Fibroblast of gingiva (primary cell): Measurements from ENCODE around the gene ZNF219.
A peak's percentile ranks its signal among the peaks of the same experiment; 100 is the strongest.

ENCODE experiments used
- DNase-seq: peaks from one replicate; pipeline ENCODE4 v3.0.0-alpha.2; 2011; ENCODE audit warnings: low read depth

ZNF219 gene

GRCh38 chr14:21068521-21069387 is 29.7 kb downstream of the ZNF219 start:
- DNase-seq: peak; percentile 37

DNA sequence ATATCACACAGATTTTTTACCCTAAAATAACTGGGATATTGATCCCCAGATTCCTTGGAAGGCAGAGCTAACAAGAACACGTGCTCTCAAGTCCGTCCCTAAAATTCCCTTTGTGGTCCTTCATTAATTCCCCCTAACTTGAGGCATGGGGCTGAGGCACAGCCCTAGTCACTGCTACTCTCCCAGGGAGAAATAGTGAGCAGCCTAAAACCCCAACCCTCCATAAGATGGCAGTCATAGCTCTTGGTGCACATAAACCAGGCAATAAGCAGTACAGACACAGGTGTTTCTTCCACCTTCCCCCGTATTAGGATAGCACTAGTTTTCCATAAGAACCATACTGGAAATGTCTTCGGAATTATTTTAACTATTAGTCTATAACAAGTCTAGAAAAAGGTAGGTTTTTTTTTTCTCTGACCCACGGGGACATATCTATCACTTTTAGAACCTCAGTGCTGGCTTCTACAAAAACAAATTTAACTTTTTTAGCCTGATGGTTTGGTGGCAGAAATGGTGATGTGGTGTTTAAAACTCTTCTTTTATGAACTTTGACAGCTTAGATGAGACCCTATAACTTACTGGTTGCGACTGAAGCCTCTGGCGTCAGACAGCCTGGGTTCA is 31.5 kb downstream of the ZNF219 start:
- DNase-seq: no peak

GRCh38 chr14:21063479-21063878 is 35.0 kb downstream of the ZNF219 start:
- DNase-seq: peak; percentile 67

DNA sequence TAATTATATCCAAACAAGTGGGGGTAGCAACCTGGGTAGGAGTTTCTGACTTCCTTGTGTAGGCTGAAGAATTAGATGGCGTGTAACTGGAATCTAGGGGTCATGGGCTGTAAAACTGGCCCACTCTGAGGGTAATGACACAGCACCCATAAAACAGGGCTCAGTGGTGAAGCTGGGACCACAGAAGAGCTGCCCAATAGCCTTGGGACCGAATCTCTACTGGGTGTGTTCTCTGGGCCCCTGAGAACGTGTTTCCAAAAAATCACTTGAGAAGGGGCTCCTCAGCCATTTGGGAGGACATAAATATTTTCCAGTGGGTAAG is 37.1 kb downstream of the ZNF219 start:
- DNase-seq: no peak

- no peak for DNase-seq
These were observed 37.7 kb downstream of the ZNF219 start for GRCh38 chr14:21060614-21061346.

- DNase-seq: no peak
These were observed 38.4 kb downstream of the ZNF219 start for GRCh38 chr14:21059842-21060613.

GRCh38 chr14:21058903-21059302 is 39.6 kb downstream of the ZNF219 start:
- DNase-seq: no peak

- DNase-seq: no peak
These were observed 40.4 kb downstream of the ZNF219 start, which contains the start of gene RNASE8 for GRCh38 chr14:21057803-21058675. Gene RNASE8 (plus strand): TSS chr14:21057822. CDS start chr14:21057893, 71 bp downstream.

DNA sequence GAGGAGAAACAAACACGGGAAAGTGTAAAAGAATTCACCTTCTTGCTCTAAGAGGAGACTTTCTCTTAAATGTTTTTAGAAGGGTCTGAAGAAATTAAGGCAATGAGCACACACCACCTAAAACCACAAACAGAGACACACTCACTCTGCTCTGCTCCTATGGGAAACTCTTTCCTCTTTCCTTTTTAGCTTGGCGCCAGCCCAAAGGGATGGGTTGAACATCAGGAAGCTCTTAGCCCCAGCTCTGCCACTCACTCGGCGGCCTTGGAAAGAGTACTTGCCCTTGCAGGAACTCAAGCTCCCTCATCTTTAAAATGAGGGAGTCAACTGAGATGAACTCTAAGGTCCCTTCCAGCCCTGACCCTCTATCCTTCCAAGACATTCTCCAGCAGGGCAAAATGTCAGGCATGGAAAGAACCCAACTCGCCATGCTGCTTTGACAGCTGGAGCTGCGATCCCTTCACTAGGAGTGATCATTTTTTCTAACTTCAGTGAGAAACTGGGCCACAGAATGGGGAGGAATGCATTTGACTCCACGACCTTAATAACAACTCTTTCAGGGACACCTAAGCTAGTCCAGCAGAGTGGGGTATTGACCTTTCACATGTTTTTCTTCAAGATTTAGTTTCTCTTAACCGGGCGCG is 41.8 kb downstream of the ZNF219 start:
- peak; percentile 51 for DNase-seq

DNA sequence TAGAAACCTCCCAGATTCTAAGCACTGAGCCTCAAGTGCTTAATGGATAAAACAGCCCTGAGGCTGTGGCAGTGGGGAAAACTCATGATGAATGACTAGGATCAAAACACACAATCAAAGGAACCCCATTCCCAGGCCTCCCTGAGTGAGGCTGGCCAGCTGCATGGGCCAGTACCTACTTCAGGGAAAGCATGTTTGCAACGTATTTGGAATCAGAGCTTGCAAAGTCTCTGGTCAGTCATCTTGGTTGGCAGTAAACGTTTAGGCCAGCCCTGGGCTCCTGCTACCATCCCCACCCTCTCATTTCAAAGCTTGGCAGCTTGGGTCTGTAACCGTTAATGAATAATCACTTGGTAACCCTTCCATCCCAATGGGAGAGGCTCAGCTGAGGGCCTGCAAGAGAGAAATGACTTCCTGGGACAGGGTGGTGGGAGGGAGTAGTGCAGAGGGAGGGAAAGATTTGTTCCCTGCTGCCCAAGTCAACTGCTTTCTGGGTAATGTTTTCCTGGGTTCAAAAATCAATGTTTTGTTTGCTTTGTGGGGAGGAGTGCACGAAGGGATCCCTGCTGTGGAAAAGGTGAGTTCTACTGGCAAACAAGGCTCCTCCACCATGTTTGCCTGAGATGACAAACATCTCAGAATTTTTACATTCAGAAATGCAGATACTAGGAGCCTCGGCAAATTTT is 42.9 kb downstream of the ZNF219 start:
- no peak for DNase-seq

DNA sequence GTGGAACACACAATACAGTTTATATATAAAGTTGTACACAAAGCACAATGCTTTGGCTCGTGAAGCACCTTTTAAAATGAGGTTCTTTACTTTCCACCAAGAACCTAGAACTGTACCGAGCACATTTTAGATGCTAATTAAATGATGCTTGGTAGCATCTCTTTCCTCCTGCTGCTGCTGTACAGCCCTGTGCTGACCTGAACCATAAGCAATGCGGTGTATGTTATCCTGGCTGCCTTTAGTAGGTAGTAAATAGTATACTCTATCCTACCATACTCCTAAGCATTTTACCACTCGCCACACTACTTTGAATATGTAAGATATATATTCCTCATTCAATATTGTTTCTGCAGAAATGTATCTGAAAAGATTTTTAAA is 43.7 kb downstream of the ZNF219 start:
- DNase-seq: no peak

- no peak for DNase-seq
These were observed 44.2 kb downstream of the ZNF219 start for GRCh38 chr14:21054123-21054767.

- no peak for DNase-seq
These were observed 45.0 kb downstream of the ZNF219 start for GRCh38 chr14:21053184-21054122.

DNA sequence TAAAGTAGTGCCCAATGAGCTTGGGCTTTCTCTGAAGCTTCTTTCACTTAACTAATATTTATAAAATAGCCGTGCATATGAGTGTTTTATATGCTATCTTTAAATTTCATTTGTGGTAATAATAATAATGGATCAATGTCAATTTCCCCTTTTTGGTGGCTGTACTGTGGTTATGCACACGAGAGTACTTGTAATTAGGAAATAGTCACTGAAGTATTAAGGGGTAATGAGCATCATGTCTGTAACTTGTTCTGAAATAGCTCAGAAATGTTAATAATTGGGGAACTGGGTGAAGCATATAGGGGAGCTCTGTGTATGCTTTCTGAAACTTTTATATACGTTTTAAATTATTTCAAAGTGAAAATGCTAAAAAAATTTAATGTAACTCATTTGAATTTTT is 47.9 kb downstream of the ZNF219 start:
- DNase-seq: no peak

GRCh38 chr14:21049271-21049673 is 49.2 kb downstream of the ZNF219 start:
- DNase-seq: peak; percentile 20

- no peak for DNase-seq
These were observed 49.8 kb downstream of the ZNF219 start for GRCh38 chr14:21048638-21049037.

GRCh38 chr14:21047378-21047781 is 51.1 kb downstream of the ZNF219 start:
- DNase-seq: peak; percentile 47

DNA sequence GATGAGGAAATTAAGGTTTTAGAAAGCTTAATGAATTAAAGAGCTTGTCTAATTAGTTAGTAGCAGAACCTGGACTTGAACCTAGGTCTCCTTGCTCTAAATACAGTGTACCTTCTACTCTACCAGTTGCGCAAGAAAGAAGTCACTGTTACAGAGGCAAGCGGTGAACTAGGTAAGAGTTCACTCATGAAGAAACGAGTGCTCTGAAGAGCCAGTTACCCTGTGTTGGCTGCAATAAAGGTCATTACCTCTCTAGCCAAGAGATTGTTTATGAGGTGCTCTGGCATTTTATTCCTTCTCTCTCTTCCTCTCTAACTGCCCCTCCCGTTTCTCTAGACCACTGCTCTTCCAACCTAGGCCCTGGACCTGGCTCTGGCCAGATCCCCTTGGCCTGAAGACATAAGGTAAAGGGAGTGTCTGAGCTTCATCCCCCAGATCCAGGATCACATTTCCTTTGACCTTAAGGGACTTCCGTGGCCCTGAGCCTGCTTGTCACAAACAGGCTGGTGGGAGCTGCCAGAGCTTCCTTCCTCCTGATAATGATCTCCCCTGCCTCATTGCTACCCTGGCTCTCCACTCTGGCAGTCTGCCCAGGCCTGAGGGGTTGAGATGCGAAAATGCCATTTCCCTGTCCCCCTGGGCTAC is 54.4 kb downstream of the ZNF219 start:
- no peak for DNase-seq
